Activated T-helper 1 cell treated with anti-CD3 and anti-CD28 coated beads, Interleukin-2, amount 50 U/mL, for 16 hours (primary cell): Measurements from ENCODE around the gene GPR137B.
"Not testable (repeated sequence)": the region's sequence is repeated elsewhere in the genome, so short reads cannot be mapped to it uniquely, and the experiment has no call there.

Experiments
- DNase-seq, 2 donors: peaks; one replicate each; pipeline ENCODE4 v3.0.0-alpha.2; 2020; ENCODE audit warnings: low read depth in 1 of 2, low spot score in 1 of 2

The GPR137B gene

DNA sequence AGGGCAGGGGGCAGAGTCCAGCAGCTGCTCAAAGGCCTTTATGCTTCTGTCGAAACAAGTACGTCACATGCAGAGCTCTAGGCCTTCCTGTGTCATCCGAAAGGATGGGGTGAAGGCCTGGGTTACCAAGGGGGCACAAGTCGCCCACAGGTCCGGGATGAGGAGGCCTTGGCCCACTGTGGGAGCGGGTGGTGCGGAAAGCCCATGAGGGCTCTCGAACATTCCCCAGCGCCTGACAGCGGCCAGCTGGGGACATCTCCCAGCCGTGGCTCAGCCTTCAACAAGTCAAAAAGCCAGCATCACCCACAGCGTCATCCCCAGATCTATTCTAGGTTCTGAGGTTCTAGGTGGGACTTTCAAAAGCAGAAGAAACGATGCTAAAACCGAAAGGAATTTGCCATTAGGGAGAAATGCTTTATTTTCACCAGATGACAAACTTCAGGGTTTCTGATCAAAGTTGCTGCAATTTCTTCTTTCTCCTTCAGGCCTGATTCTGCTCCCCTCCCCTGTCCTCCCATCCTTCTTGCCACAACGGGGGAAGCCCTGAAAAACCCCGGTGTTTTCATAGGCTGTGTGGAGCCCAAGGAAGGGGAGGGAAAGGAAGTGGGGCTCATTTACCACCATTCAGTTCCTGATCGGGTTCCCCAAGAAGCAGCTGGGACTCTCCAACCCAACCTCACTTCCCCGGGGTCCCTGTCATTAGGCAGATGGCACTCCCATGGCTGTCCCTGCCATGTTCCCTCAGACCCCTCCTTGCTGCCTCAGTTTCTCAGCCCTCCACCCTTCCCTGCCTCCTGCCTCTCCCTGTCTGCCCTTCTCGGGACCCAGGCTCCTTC is 17.6 kb downstream of the GPR137B start:
- no peak for DNase-seq

DNA sequence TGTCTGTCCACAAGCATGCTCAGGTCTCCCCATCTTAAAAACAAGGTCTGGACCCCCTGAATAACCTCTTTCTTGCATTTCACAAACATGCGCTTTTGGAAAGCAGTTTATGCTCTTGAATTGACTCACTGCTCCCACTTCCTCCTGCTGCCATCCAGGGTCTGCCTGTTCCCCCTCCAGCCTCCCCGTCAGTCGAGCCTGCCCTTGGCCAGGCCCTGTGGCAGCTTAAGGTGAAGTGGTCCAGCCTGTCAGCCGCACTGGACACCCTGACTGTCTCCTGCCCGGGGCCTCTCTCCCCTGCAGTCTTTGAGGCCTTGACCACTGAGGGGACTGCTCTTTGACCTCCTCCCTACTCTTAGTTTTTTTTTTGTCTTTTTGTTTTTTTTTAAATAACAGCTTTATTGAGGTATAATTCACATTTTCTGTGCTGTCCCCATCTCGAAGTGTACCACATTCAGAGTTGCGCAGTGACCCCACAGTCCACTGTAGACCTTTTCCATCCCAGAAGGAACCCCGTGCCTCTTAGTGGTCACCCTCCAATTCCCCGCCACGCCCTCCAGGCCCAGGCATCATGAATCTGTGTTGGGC is 18.3 kb downstream of the GPR137B start:
- no peak for DNase-seq

- DNase-seq: no peak
Observed at GRCh38 chr1:236161230-236161629, 18.9 kb downstream of the GPR137B start.

GRCh38 chr1:236161755-236162154 is 19.4 kb downstream of the GPR137B start:
- DNase-seq: not testable (repeated sequence)

DNA sequence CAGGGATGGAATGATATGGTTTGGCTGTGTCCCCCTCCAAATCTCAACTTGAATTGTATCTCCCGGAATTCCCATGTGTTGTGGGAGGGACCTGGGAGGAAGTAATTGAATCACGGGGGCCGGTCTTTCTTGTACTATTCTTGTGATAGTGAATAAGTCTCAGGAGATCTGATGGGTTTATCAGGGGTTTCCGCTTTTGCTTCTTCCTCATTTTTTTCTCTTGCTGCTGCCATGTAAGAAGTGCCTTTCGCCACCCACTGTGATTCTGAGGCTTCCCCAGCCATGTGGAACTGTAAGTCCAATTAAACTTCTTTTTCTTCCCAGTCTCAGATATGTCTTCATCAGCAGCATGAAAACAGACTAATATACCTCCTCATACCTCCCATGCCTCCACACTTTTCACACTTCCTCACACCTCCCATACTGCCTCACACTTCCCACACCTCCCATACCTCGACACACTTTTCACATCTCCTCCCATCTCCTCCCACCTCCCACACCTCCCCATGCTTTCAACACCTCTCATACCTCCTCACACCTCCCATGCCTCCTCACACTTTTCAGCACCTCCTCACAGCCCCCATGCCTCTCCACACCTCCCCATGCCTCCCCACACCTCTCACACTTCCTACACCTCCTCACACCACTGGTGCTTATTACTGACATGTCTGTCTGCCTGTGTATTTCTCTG is 21.3 kb downstream of the GPR137B start:
- DNase-seq: no peak

GRCh38 chr1:236164273-236164672 is 21.9 kb downstream of the GPR137B start:
- no peak for DNase-seq

DNA sequence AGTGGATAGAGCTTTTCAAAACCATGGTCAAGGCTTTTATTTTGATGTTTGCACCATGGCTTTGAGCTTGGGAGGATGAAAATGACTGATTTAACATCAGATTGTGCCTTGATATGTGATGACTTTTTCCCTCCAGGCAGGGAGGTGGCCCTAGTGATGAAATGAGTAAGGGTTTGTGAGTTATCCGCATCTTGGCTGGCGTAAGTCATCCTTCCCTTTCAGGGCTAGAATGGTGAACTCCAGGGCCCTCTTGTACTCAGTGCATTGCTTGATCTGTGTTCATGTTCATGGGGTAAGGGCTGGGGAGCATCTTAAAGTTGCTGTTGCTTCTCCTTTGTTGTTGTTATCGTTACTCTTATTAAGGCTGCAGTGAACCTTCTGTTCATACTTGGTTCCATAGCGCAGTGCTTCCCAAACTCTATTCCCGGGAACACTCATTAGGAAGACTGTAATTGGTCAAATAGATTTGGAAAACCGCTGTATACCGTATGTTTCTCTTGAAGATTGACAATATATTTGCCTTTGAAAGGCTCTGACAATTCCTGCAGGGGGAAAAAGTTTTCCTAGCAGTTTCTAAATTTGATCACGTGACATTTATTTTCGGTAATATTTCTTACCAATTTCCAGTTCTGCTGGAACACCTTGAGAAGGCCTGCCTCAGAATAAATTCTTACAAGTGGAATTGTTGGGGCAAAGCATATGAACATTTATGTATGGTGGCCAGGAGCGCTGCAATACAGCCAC is 23.1 kb downstream of the GPR137B start:
- DNase-seq: no peak

- no peak for DNase-seq
Observed at GRCh38 chr1:236166041-236166440, 23.7 kb downstream of the GPR137B start.

GRCh38 chr1:236167154-236167553 is 24.8 kb downstream of the GPR137B start:
- DNase-seq: no peak

DNA sequence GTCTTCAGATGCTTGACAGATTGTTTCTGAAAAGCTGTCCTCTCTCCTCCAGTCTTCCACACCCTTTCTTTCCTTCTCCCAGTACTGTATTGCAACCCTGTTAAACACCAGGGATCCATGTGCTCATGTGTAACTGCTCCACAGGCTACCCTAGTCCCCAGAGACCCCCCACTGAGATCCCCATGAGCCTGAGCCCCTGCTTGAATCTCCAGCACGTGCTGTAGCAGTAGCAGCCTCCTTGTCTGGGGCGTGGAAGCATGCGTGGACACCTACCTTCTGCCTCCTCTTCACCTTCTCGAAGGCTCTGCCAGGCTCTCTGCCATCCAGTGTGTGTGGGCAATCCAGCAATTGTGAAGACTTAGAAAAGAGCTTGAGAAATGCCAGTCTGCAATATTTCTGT is 25.2 kb downstream of the GPR137B start:
- no peak for DNase-seq

GRCh38 chr1:236168716-236169429 is 26.5 kb downstream of the GPR137B start:
- no peak for DNase-seq

DNA sequence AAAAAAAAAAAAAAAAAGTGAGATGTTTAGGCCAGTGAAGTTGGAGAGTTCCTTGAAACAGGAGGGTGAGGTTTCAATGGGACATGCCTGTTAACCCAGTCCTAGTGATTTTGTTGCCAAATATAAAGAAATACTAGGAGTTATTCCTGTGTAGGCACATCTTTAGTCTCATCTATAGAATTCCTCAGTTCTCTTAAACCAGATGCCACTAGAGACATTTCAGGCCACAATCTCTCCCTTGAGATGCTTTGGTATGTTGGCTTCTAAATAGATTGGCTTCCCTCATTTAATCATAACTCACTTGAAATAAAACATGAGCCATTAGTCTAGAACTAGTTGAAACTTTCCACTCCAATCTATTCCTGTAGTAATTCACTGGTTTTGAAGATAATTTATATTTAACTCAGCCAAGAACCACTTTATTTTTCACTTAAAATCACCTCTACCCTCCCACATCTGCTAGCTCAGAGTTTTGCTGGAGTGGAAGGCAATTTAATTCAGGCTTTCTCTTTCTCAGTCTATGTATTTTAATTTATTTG is 29.8 kb downstream of the GPR137B start:
- DNase-seq: no peak

DNA sequence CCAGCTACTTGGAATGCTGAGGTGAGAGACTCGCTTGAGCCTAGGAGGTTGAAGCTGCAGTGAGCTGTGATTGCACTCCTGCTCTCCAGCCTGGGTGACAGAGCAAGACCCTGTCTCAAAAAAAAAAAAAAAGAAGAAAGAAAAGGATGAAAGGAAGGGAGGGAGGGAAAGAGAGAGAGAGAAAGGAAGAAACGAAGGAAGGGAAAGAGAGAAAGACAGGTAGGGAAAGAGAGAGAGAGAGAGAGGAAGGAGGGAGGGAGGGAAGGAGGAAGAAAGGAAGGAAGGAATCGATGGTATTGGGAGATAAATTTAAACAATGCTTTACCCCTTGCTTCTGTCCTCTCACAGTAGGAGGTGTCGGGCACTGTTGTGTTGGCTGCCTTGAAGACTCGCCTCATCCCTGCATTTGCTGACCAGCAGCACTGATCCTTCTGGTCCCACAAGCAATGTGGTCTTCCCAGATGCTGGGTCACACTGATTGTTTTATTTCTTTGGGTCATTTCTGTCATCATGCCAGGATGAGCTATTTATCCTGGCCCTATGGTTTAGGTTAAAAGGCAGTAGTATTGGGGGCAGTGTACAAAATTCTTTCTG is 30.9 kb downstream of the GPR137B start:
- DNase-seq: no peak

DNA sequence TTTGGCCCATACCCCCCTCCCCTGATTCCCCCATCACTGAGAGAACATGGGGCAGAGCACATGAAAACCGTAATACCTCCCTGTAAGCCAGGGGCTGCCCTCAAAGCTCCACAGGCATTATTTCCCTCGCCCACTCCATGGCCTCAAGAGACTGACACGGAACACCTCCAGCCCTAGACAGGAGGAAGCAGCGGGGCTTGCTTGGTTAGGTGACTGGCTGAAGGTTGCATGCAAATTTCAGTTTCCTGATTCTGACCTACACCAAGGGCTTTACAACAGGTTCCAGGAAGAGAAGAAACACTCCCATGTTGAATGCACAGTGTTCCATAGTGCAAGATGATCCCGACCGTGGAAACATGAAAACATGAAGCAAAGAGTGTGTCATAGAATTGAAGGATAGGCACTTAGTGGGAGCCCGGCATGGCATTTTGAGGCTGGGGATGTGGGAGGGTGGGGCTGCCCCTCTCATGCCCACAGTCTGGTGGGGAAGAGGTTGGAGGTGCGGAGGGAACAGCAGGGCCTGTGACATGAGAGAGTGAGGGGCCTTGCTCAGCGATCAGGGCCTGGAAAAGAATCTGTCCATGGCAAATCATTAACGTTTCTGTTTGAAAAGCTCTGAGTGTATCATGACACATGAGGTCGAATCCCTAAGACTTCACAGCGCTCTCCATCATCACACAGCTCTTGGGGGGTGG is 33.5 kb downstream of the GPR137B start:
- no peak for DNase-seq

DNA sequence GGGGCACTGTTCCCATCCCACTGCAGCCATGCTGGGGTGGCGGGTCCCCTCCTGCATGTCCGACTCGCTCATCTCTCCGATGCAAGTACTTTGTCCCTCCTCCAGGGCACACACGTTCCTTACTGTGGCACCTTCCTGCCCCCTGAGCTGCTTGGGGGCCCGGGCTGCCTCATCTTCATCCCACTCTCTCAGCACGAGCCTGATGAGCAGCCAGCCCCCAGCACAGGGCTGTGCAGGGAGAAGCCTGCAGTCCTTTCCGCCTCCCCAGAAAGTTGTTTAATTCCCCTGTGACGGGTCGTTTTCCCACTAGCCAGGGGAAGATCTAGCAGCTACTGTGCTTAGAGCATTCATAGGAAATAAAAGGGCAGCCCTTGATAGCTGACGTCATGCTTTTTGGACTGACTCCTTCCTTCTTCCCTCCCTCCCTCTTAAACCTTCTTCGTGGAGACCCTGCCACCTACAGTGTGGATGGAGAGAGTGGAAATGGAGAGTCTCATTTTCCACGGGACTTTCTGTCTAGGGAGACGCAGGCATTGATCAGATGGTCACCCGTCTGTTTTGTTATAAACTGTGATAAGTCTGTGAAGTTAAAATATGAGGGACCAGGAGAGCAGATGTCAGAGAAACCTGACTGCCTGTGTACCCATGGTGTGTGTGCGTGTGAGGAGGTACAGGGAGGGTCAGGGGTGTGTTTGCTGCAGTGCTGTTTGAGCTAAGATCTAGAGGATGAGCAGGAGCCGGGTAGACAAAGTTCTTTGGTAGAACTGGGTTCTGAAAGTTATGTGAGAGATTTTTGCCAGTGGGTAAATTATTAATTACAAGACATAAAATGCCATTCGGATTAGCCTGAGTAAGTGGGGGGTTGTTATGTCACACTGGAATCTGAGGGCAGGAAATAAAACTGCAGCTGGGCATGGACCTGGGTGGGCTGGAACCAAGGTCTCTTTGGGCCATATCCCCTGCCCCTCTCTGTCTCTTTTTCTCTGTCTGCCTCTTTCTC is 34.3 kb downstream of the GPR137B start:
- no peak for DNase-seq

GRCh38 chr1:236179634-236180033 is 37.3 kb downstream of the GPR137B start:
- DNase-seq: no peak

GRCh38 chr1:236181059-236181458 is 38.7 kb downstream of the GPR137B start:
- DNase-seq: no peak

GRCh38 chr1:236185687-236186086 is 43.3 kb downstream of the GPR137B start:
- DNase-seq: no peak
